ENCODE measurements around the gene PIP4K2C. TPM values are rescaled to one million over a fixed set of nuclear protein-coding genes. Genes with fewer than 3 reads are reported as not detected.
"Not testable (repeated sequence)": the region's sequence is repeated elsewhere in the genome, so short reads cannot be mapped to it uniquely, and the experiment has no call there.

The PIP4K2C gene
- total RNA-seq, 1 experiment from 2014 or later: 39.2 TPM

- in situ Hi-C loops (cut with HindIII; ENCODE audit: low pct_unique_long_range_greater_than_20kb, low sequenced_read_pairs): no loop called here
Measured at GRCh38 chr12:57553343-57554202, 37.4 kb upstream of the PIP4K2C start.

DNA sequence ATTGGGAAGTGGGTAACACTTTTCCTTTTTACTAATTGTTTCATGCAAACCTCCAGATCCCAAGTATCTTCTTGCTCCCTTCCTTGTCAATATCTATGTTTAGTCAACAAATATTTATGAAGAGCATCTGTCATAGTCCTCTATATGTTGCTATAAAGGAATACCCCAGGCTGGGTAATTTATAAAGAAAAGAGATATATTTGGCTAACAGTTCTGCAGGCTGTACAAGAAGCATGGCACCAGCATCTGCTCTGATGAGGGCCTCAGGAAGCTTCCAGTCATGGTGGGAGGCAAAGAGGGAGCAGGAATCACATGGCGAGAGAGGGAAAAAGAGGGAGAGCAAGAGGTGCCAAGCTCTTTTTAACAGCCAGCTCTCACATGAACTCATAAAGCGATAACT lies 36.5 kb upstream of the PIP4K2C start:
- in situ Hi-C loops (cut with HindIII; ENCODE audit: low pct_unique_long_range_greater_than_20kb, low sequenced_read_pairs): no loop called here
- no peak for DNase-seq (ENCODE audit: low read depth)

More at GRCh38 chr12:57553343-57554202, 37.4 kb upstream of the PIP4K2C start:
- DNase-seq (ENCODE audit: low read depth): no peak

- no peak for DNase-seq (ENCODE audit: low read depth)
- in situ Hi-C loops (cut with HindIII; ENCODE audit: low pct_unique_long_range_greater_than_20kb, low sequenced_read_pairs): no loop called here
Measured at GRCh38 chr12:57554897-57555296, 36.1 kb upstream of the PIP4K2C start.

- in situ Hi-C loops (cut with HindIII; ENCODE audit: low pct_unique_long_range_greater_than_20kb, low sequenced_read_pairs): no loop called here
- no peak for DNase-seq (ENCODE audit: low read depth)
Measured at GRCh38 chr12:57558864-57559263, 32.1 kb upstream of the PIP4K2C start.

GRCh38 chr12:57560516-57560915 lies 30.5 kb upstream of the PIP4K2C start:
- in situ Hi-C loops (cut with HindIII; ENCODE audit: low pct_unique_long_range_greater_than_20kb, low sequenced_read_pairs): no loop called here
- DNase-seq (ENCODE audit: low read depth): no peak

- in situ Hi-C loops (cut with HindIII; ENCODE audit: low pct_unique_long_range_greater_than_20kb, low sequenced_read_pairs); DNase-seq (ENCODE audit: low read depth): not testable (repeated sequence)
Measured at GRCh38 chr12:57561117-57561516, 29.9 kb upstream of the PIP4K2C start.

- no peak for DNase-seq (ENCODE audit: low read depth)
- in situ Hi-C loops (cut with HindIII; ENCODE audit: low pct_unique_long_range_greater_than_20kb, low sequenced_read_pairs): no loop called here
Measured at GRCh38 chr12:57563358-57563757, 27.6 kb upstream of the PIP4K2C start.

DNA sequence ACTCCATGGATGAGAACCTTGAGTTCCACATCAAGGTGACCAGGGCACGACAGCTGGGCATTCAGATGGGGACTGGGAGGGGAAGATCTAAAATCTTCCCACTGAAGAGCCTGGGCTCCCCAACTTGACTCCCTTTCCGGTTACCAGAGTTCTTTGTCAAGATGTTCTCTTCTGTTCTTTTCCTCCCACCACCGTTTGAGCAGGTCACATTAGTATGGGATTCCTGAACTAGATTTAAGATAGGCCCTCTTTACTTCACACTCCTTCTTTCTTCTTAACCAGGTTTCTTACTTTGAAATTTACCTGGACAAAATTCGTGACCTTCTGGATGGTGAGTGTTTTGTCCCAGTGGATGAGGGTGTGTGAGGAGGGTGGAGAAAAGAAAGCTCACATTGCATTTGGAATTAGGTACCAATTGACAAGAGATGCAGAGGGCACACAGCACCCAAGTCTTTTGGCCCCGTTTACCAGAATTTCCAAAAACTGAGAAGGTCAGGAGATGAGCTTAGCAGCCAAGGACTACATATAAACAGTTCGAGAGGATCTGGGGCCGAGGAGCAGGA lies 26.7 kb upstream of the PIP4K2C start:
- in situ Hi-C loops (cut with HindIII; ENCODE audit: low pct_unique_long_range_greater_than_20kb, low sequenced_read_pairs): no loop called here

GRCh38 chr12:57568838-57569237 lies 22.2 kb upstream of the PIP4K2C start:
- no peak for DNase-seq (ENCODE audit: low read depth)
- in situ Hi-C loops (cut with HindIII; ENCODE audit: low pct_unique_long_range_greater_than_20kb, low sequenced_read_pairs): no loop called here

More for the DNA sequence above, 26.7 kb upstream of the PIP4K2C start:
- no peak for DNase-seq (ENCODE audit: low read depth)

DNA sequence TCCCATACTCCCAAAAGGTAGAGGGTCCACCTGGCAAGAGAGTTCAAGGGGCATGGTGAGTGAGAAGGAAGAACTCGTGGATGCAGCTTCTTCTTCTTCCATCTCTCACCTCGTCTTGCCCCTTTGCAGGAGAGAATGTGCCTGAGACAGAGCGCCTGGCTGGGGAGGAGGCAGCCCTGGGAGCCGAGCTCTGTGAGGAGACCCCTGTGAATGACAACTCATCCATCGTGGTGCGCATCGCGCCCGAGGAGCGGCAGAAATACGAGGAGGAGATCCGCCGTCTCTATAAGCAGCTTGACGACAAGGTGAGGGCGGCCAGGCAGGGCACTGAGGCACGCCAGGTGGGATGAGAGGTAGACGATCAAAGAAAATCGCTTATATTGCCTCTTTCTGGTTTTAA lies 21.1 kb upstream of the PIP4K2C start:
- in situ Hi-C loops (cut with HindIII; ENCODE audit: low pct_unique_long_range_greater_than_20kb, low sequenced_read_pairs): no loop called here
- DNase-seq (ENCODE audit: low read depth): no peak

- DNase-seq (ENCODE audit: low read depth); in situ Hi-C loops (cut with HindIII; ENCODE audit: low pct_unique_long_range_greater_than_20kb, low sequenced_read_pairs): not testable (repeated sequence)
Measured at GRCh38 chr12:57570438-57570837, 20.6 kb upstream of the PIP4K2C start.

GRCh38 chr12:57571926-57572762 lies 18.8 kb upstream of the PIP4K2C start:
- DNase-seq (ENCODE audit: low read depth): no peak
- in situ Hi-C loops (cut with HindIII; ENCODE audit: low pct_unique_long_range_greater_than_20kb, low sequenced_read_pairs): no loop called here

- no peak for DNase-seq (ENCODE audit: low read depth)
- in situ Hi-C loops (cut with HindIII; ENCODE audit: low pct_unique_long_range_greater_than_20kb, low sequenced_read_pairs): no loop called here
Measured at GRCh38 chr12:57574795-57575194, 16.2 kb upstream of the PIP4K2C start.

GRCh38 chr12:57575771-57576612 lies 15.0 kb upstream of the PIP4K2C start:
- in situ Hi-C loops (cut with HindIII; ENCODE audit: low pct_unique_long_range_greater_than_20kb, low sequenced_read_pairs): no loop called here

DNA sequence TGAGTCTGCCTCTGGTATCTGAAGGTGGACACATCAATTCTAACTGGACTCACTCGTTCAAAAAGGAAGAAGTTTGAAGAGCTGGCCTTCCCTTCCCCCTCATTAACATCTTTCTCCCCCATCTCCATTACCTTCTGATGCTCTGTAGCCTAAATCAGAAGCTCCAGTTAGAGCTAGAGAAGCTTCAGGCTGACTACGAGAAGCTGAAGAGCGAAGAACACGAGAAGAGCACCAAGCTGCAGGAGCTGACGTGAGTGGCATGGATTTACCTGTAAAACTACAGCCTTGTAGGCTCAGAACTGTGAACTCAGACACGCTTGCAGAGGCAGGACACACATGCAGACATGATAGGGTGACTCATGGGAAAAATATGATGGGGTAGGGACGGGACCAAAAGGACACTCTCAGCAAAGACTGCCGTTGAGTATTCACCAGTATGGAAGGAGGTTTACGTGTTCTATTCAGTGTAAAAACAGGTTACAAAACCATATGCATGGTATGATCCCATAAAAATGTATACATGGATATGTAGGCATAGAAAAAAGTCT lies 14.3 kb upstream of the PIP4K2C start:
- in situ Hi-C loops (cut with HindIII; ENCODE audit: low pct_unique_long_range_greater_than_20kb, low sequenced_read_pairs): no loop called here
- no peak for DNase-seq (ENCODE audit: low read depth)

More at GRCh38 chr12:57575771-57576612, 15.0 kb upstream of the PIP4K2C start:
- no peak for DNase-seq (ENCODE audit: low read depth)

DNA sequence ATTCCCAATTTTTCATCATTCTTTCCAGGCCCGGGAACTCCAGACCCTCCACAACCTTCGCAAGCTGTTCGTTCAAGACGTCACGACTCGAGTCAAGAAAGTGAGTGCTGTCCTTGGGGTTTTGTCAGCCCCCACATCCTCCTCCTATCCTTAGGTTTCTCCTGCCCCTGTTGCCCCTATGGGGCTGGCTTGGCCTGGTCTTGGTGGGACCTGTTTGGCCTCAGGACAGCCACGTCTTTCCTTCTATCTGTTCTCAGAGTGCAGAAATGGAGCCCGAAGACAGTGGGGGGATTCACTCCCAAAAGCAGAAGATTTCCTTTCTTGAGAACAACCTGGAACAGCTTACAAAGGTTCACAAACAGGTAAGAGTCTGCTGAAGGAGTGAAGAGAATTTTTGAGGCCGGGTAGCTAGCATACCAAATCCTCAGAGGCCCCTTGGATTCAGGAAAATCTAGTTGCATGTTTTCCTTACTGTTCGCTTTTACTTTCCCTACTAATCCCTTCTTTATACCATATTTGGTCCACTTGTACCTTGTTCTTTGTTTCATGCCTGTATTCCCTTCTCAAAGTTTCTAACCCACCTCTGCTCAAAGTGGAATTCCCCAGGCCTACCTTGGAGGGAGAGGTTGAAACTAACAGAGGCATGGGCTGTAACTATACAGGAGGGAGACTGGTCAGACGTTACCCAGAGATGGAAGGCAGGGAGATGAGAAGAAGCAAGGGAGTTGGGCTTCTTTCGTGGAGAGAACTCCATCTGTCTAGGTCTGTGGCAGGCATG lies 12.8 kb upstream of the PIP4K2C start:
- no peak for DNase-seq (ENCODE audit: low read depth)
- in situ Hi-C loops (cut with HindIII; ENCODE audit: low pct_unique_long_range_greater_than_20kb, low sequenced_read_pairs): no loop called here

- DNase-seq (ENCODE audit: low read depth): no peak
- in situ Hi-C loops (cut with HindIII; ENCODE audit: low pct_unique_long_range_greater_than_20kb, low sequenced_read_pairs): no loop called here
Measured at GRCh38 chr12:57579011-57579410, 12.0 kb upstream of the PIP4K2C start.
